Keratinocyte (primary cell): Measurements from ENCODE around the gene ATN1. TPM values are rescaled to one million over a fixed set of nuclear protein-coding genes. Genes with fewer than 3 reads are reported as not detected.
A peak's percentile ranks its signal among the peaks of the same experiment; 100 is the strongest.

Experiments
- DNase-seq: peaks from one replicate; pipeline ENCODE4 v3.0.0-alpha.2; 2011; ENCODE audit warnings: low read depth, missing footprints, low spot score
- FAIRE-seq: peaks from 2 replicates; lab custom pipeline; 2011; peaks lifted over from hg19 to GRCh38; lab: Jason Lieb, UNC
- H2AFZ ChIP-seq: 2 replicates; pipeline ENCODE4 v1.6.0; 2012; ENCODE audit warnings: low read length, control low read depth, inconsistent platforms; ENCODE audit not compliant: control insufficient read depth
- H3K27ac ChIP-seq: 2 replicates; pipeline ENCODE4 v1.5.1; 2011; ENCODE audit warnings: low read length; ENCODE audit not compliant: control insufficient read depth, insufficient read depth
- H3K27me3 ChIP-seq: 3 replicates; pipeline ENCODE4 v1.6.0; 2011; ENCODE audit warnings: low read length; ENCODE audit not compliant: control insufficient read depth, insufficient read depth; ENCODE audit errors: extremely low read depth
- H3K36me3 ChIP-seq, 2 experiments: 2 replicates in 1 of 2; 3 replicates in 1 of 2; pipeline ENCODE4 v1.5.1; 2011; ENCODE audit warnings: low read length in 2 of 2, mild to moderate bottlenecking in 1 of 2; ENCODE audit not compliant: control insufficient read depth in 2 of 2, insufficient read depth in 2 of 2; ENCODE audit errors: extremely low read depth in 1 of 2
- H3K4me1 ChIP-seq: 3 replicates; pipeline ENCODE4 v1.5.1; 2011; ENCODE audit warnings: low read length; ENCODE audit not compliant: control insufficient read depth, insufficient read depth; ENCODE audit errors: extremely low read depth
- H3K4me2 ChIP-seq: 3 replicates; pipeline ENCODE4 v1.6.0; 2011; ENCODE audit warnings: low read depth, low read length; ENCODE audit not compliant: control insufficient read depth, insufficient read depth; ENCODE audit errors: extremely low read depth
- H3K4me3 ChIP-seq, 3 experiments: fragments of 200-600 bp in 1 of 3; sonication (generic) in 1 of 3; 2 replicates in 2 of 3; 3 replicates in 1 of 3; pipeline ENCODE4 v1.5.1; 2011 to 2016; ENCODE audit warnings: low read length in 3 of 3, mild to moderate bottlenecking in 3 of 3, control low read depth in 2 of 3, inconsistent platforms in 1 of 3, low read depth in 1 of 3, mixed read lengths in 1 of 3, mixed run types in 1 of 3, moderate library complexity in 1 of 3; ENCODE audit not compliant: control insufficient read depth in 2 of 3, insufficient read depth in 2 of 3; ENCODE audit errors: extremely low read depth in 1 of 3
- H3K79me2 ChIP-seq: 2 replicates; pipeline ENCODE4 v1.6.0; 2012; ENCODE audit warnings: low read length; ENCODE audit not compliant: control insufficient read depth, insufficient read depth
- H3K9ac ChIP-seq: 3 replicates; pipeline ENCODE4 v1.6.0; 2011; ENCODE audit warnings: low read length; ENCODE audit not compliant: control insufficient read depth, insufficient read depth; ENCODE audit errors: extremely low read depth
- H3K9me1 ChIP-seq: 3 replicates; pipeline ENCODE4 v1.6.0; 2011; ENCODE audit warnings: low read length; ENCODE audit not compliant: control insufficient read depth, insufficient read depth; ENCODE audit errors: extremely low read depth
- H3K9me3 ChIP-seq: 2 replicates; pipeline ENCODE4 v1.5.1; 2012; ENCODE audit warnings: low read depth, low read length; ENCODE audit not compliant: control insufficient read depth
- H4K20me1 ChIP-seq: 3 replicates; pipeline ENCODE4 v1.6.0; 2011; ENCODE audit warnings: low read length; ENCODE audit not compliant: control insufficient read depth, insufficient read depth; ENCODE audit errors: extremely low read depth
- EZH2 ChIP-seq: IDR thresholded peaks from one replicate; pipeline ENCODE4 v1.6.1; 2012; ENCODE audit warnings: inconsistent platforms, mild to moderate bottlenecking, low read length, moderate library complexity
- dilution Hi-C: fragments of 300-500 bp; cut with MboI; formaldehyde crosslinking; loops from one replicate; pipeline ENCODE4 v1.7.0; 2020; ENCODE audit warnings: low sequenced_read_pairs; ENCODE audit not compliant: extremely low pct_ligation_motif_present
- polyA plus RNA-seq, 5 experiments: library from polyadenylated mRNA; depleted of rRNA in 3 of 5; stranded (reverse) in 3 of 5; stranded (forward) in 1 of 5; unstranded in 1 of 5; fragments of >200 nt; gene quantifications; 1 replicate in 1 of 5; 2 replicates in 3 of 5; 3 replicates in 1 of 5; pipeline versions ENCODE4 v1.2.1 to v1.2.3, GENCODE V29; 2011 to 2012; ENCODE audit warnings: missing spikeins in 2 of 5, low read depth in 1 of 5, low replicate concordance in 1 of 5
- TF ChIP-seq, protein P1 (sequence below), 3 experiments: IDR thresholded peaks in 1 of 3; conservative IDR thresholded peaks in 1 of 3; optimal IDR thresholded peaks in 1 of 3; 2 replicates in 2 of 3; 3 replicates in 1 of 3; pipeline versions ENCODE3 to v1.5.1; 2011; ENCODE audit warnings: low read length in 3 of 3, mild to moderate bottlenecking in 3 of 3, moderate library complexity in 2 of 3, control low read depth in 1 of 3, inconsistent platforms in 1 of 3; ENCODE audit not compliant: insufficient read depth in 2 of 3; ENCODE audit errors: extremely low read depth in 1 of 3

The ATN1 gene
- polyA plus RNA-seq, 1 donor (not counting 4 experiments of a cell fraction or from before 2014, with no cell fraction given), result 6.2 TPM

DNA sequence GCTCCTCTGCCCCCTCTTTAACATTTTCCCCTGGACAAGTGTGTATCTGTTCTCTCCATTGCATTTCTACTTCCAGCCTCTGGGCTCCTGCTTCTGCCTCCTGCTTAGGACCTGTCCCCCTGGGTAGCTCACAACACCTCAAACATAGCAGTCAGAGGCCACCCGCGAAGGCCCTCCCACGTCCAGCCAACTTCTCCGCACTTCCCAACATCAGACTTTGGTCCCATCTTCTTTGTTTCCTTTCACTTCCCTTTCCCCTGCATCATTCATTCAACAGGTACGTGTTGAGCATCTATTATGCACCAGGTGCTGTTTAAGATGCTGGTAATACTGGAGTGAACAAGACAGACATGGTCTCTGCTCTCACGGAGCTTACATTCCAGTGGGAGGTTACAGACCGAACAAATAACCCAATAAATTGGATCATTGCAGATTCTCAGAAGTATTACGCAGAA, 19.2 kb downstream of the ATN1 start:
- FAIRE-seq, result no peak
- no peaks in the 10 kb centered on the region for H3K9me3 ChIP-seq
- TF ChIP-seq, protein P1, sequence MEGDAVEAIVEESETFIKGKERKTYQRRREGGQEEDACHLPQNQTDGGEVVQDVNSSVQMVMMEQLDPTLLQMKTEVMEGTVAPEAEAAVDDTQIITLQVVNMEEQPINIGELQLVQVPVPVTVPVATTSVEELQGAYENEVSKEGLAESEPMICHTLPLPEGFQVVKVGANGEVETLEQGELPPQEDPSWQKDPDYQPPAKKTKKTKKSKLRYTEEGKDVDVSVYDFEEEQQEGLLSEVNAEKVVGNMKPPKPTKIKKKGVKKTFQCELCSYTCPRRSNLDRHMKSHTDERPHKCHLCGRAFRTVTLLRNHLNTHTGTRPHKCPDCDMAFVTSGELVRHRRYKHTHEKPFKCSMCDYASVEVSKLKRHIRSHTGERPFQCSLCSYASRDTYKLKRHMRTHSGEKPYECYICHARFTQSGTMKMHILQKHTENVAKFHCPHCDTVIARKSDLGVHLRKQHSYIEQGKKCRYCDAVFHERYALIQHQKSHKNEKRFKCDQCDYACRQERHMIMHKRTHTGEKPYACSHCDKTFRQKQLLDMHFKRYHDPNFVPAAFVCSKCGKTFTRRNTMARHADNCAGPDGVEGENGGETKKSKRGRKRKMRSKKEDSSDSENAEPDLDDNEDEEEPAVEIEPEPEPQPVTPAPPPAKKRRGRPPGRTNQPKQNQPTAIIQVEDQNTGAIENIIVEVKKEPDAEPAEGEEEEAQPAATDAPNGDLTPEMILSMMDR (optimal IDR thresholded peaks at IDR 0.05 in 1 of 3, IDR thresholded peaks at IDR 0.05 in 1 of 3, conservative IDR thresholded peaks at IDR 0.05 in 1 of 3; ENCODE audit: extremely low read depth in 1 of 3, insufficient read depth in 2 of 3, low read length in 3 of 3), result no peak
- no peak for TF ChIP-seq EZH2
- H3K9ac ChIP-seq, result peak overlapping the region; percentile 67
- no peaks in the 10 kb centered on the region for H4K20me1 ChIP-seq
- peak overlapping the region; percentile 34 for H2AFZ ChIP-seq
- H3K27ac ChIP-seq, result no peak overlapping the region
- H3K4me3 ChIP-seq, result peak overlapping the region; percentile 55 to 64 (median 64)
- peaks cover 6% of the 10 kb centered on the region for H3K79me2 ChIP-seq
- H3K9me1 ChIP-seq, result no peaks in the 10 kb centered on the region
- no peaks in the 10 kb centered on the region for H3K36me3 ChIP-seq
- H3K4me1 ChIP-seq, result peaks cover 27% of the 10 kb centered on the region
- dilution Hi-C loops, result no loop called here
- H3K27me3 ChIP-seq, result no peaks in the 10 kb centered on the region
- no peak for DNase-seq
- H3K4me2 ChIP-seq, result peak overlapping the region; percentile 95

DNA sequence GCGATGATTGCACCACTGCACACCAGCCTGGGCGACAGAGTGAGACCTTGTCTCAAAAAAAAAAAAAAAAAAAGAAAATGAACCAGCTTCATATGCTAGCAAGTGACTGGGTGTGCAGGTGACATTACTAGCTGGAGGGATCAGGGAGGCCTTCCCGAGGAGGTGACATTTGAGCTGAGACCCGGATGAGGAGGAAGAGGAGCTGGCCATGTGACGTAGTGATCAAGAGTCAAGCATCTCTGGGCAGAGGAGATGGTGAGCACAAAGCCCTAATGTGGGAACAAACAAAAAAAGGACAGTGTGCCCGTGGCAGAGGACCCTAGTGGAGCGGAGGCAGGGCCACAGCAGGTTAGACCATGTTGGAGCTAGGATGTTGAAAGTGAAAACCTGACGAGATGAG, 19.9 kb downstream of the ATN1 start:
- Histone ChIP-seq H2AFZ (no peak overlapping the region), H3K9me3 (no peaks in the 10 kb centered on the region), H3K9me1 (no peaks in the 10 kb centered on the region), H3K4me3 (no peak overlapping the region), H3K4me1 (peaks cover 27% of the 10 kb centered on the region), H3K27ac (no peak overlapping the region), H3K27me3 (no peaks in the 10 kb centered on the region), H3K4me2 (no peak overlapping the region), H3K36me3 (no peaks in the 10 kb centered on the region), H3K79me2 (peaks cover 6% of the 10 kb centered on the region), H3K9ac (no peak overlapping the region), H4K20me1 (no peaks in the 10 kb centered on the region)
- TF ChIP-seq EZH2, result no peak
- TF ChIP-seq, protein P1 (optimal IDR thresholded peaks at IDR 0.05 in 1 of 3, IDR thresholded peaks at IDR 0.05 in 1 of 3, conservative IDR thresholded peaks at IDR 0.05 in 1 of 3; ENCODE audit: extremely low read depth in 1 of 3, insufficient read depth in 2 of 3, low read length in 3 of 3), result no peak
- FAIRE-seq (no peak), DNase-seq (no peak)
- dilution Hi-C loops, result no loop called here
